ENCODE measurements around the gene PRAMEF17. TPM values are rescaled to one million over a fixed set of nuclear protein-coding genes. Genes with fewer than 3 reads are reported as not detected.
"Not testable (repeated sequence)": the region's sequence is repeated elsewhere in the genome, so short reads cannot be mapped to it uniquely, and the experiment has no call there.

PRAMEF17 gene
- not detected in 2 replicates for total RNA-seq (2014; rRNA removed; shearing (Covaris generic); ENCODE audit: low replicate concordance)

DNA sequence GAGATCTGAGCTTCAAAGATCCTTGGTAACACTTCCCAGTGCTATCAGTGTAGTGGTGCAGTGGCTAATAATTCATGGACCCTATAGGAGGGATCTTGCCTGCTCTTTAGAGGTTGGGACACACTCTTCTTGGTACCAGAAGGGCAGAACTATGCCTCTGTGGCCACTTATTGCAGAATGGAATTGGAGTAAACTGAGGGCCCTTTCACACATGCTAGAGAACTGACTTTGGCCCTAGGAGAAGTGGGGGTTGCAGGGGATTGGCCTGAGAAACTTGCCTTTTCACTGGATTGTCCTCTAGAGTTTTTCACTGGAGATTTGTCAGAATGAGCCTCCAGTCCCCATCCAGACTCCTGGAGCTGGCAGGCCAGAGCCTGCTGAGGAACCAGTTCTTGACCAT is at the start of gene PRAMEF17:
TSS of gene PRAMEF17 (plus strand) at position 301 of the 400 bp plus-strand sequence. CDS start at position 327, 26 bp downstream.
- not testable (repeated sequence) for H3K9ac ChIP-seq (ENCODE audit: low read length); H4K20me1 ChIP-seq (ENCODE audit: insufficient read depth, low read depth, low read length); H3K4me1 ChIP-seq (ENCODE audit: low read length); H3K9me2 ChIP-seq (replicated peaks; ENCODE audit: insufficient read depth, low read length); H3K27ac ChIP-seq (ENCODE audit: low read length); H3K4me3 ChIP-seq (ENCODE audit: low read length); H3K36me3 ChIP-seq (ENCODE audit: insufficient read depth, low read length); H3K79me2 ChIP-seq (ENCODE audit: low read length); H3K4me2 ChIP-seq (ENCODE audit: low read depth, low read length, poor library complexity, severe bottlenecking); H2AFZ ChIP-seq (ENCODE audit: low read length); DNase-seq; H3K9me3 ChIP-seq (ENCODE audit: low read length); H3K27me3 ChIP-seq (ENCODE audit: low read length)

DNA sequence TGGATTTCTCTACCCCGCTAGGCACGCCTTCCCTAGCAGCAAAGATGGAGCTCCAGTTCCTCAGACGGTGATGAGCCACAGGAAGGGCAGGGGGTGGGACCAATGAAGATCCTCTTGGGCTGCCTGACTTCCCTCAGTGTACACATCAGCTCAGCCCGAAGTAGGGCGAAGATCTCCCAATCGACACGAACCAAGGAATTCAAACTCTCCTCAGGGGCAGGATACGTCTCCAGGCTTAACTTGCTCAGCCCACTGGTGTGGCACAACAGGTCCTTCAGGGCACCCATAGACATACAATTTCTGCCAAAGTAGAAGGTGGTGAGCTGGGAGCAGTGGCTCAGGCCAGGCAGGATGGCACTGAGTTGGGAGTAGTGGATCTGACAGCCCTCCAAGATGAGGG is 46.9 kb upstream of the PRAMEF17 start:
- not testable (repeated sequence) for H3K9me3 ChIP-seq (ENCODE audit: low read length); H3K4me1 ChIP-seq (ENCODE audit: low read length); H3K79me2 ChIP-seq (ENCODE audit: low read length); H4K20me1 ChIP-seq (ENCODE audit: insufficient read depth, low read depth, low read length); H3K4me3 ChIP-seq (ENCODE audit: low read length); H3K27ac ChIP-seq (ENCODE audit: low read length); H3K9me2 ChIP-seq (replicated peaks; ENCODE audit: insufficient read depth, low read length); H3K4me2 ChIP-seq (ENCODE audit: low read depth, low read length, poor library complexity, severe bottlenecking); H3K27me3 ChIP-seq (ENCODE audit: low read length); DNase-seq; H3K36me3 ChIP-seq (ENCODE audit: insufficient read depth, low read length); H2AFZ ChIP-seq (ENCODE audit: low read length); H3K9ac ChIP-seq (ENCODE audit: low read length)

- not testable (repeated sequence) for H3K9me2 ChIP-seq (replicated peaks; ENCODE audit: insufficient read depth, low read length); H2AFZ ChIP-seq (ENCODE audit: low read length); H3K4me3 ChIP-seq (ENCODE audit: low read length); H3K79me2 ChIP-seq (ENCODE audit: low read length); H3K27me3 ChIP-seq (ENCODE audit: low read length); H3K36me3 ChIP-seq (ENCODE audit: insufficient read depth, low read length); H3K4me1 ChIP-seq (ENCODE audit: low read length); H4K20me1 ChIP-seq (ENCODE audit: insufficient read depth, low read depth, low read length); H3K9ac ChIP-seq (ENCODE audit: low read length); DNase-seq; H3K4me2 ChIP-seq (ENCODE audit: low read depth, low read length, poor library complexity, severe bottlenecking); H3K27ac ChIP-seq (ENCODE audit: low read length); H3K9me3 ChIP-seq (ENCODE audit: low read length)
Observed at GRCh38 chr1:13347034-13347433, 42.4 kb upstream of the PRAMEF17 start, which contains the start of gene PRAMEF14. PRAMEF14 (minus strand) TSS chr1:13347134; CDS start chr1:13345314, 1,820 bp downstream.

GRCh38 chr1:13353476-13353875 is 36.0 kb upstream of the PRAMEF17 start:
- H3K4me3 ChIP-seq (ENCODE audit: low read length); H3K9me2 ChIP-seq (replicated peaks; ENCODE audit: insufficient read depth, low read length); H2AFZ ChIP-seq (ENCODE audit: low read length); H3K4me1 ChIP-seq (ENCODE audit: low read length); H3K9ac ChIP-seq (ENCODE audit: low read length); H3K27ac ChIP-seq (ENCODE audit: low read length); DNase-seq; H3K79me2 ChIP-seq (ENCODE audit: low read length); H3K9me3 ChIP-seq (ENCODE audit: low read length); H3K4me2 ChIP-seq (ENCODE audit: low read depth, low read length, poor library complexity, severe bottlenecking); H4K20me1 ChIP-seq (ENCODE audit: insufficient read depth, low read depth, low read length); H3K36me3 ChIP-seq (ENCODE audit: insufficient read depth, low read length); H3K27me3 ChIP-seq (ENCODE audit: low read length): not testable (repeated sequence)

- H3K9ac ChIP-seq (ENCODE audit: low read length); H4K20me1 ChIP-seq (ENCODE audit: insufficient read depth, low read depth, low read length); H3K27ac ChIP-seq (ENCODE audit: low read length): not testable (repeated sequence)
Observed at GRCh38 chr1:13354475-13354874, 35.0 kb upstream of the PRAMEF17 start.

DNA sequence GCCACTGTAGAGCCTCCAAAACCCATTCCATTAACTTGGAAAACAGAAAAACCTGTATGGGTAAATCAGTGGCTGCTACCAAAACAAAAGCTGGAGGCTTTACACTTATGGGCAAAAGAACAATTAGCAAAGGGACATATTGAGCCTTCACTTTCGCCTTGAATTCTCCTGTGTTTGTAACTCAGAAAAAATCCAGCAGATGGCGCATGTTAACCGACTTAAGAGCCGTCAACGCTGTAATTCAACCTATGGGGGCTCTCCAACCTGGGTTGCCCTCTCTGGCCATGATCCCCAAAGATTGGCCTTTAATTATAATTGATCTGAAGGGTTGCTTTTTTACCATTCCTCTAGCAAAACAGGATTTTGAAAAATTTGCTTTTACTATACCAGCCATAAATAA is 32.7 kb upstream of the PRAMEF17 start:
- H3K79me2 ChIP-seq (ENCODE audit: low read length); H3K4me1 ChIP-seq (ENCODE audit: low read length); H4K20me1 ChIP-seq (ENCODE audit: insufficient read depth, low read depth, low read length); H2AFZ ChIP-seq (ENCODE audit: low read length); H3K27me3 ChIP-seq (ENCODE audit: low read length); H3K4me2 ChIP-seq (ENCODE audit: low read depth, low read length, poor library complexity, severe bottlenecking); H3K9ac ChIP-seq (ENCODE audit: low read length); H3K9me2 ChIP-seq (replicated peaks; ENCODE audit: insufficient read depth, low read length); H3K4me3 ChIP-seq (ENCODE audit: low read length); H3K27ac ChIP-seq (ENCODE audit: low read length); H3K36me3 ChIP-seq (ENCODE audit: insufficient read depth, low read length); H3K9me3 ChIP-seq (ENCODE audit: low read length): not testable (repeated sequence)
- peak; percentile 91 for DNase-seq

More at GRCh38 chr1:13354475-13354874, 35.0 kb upstream of the PRAMEF17 start:
- not testable (repeated sequence) for H3K9me2 ChIP-seq (replicated peaks; ENCODE audit: insufficient read depth, low read length); H3K4me1 ChIP-seq (ENCODE audit: low read length); H3K4me2 ChIP-seq (ENCODE audit: low read depth, low read length, poor library complexity, severe bottlenecking); H3K4me3 ChIP-seq (ENCODE audit: low read length); H3K79me2 ChIP-seq (ENCODE audit: low read length); H3K36me3 ChIP-seq (ENCODE audit: insufficient read depth, low read length); H3K9me3 ChIP-seq (ENCODE audit: low read length); H3K27me3 ChIP-seq (ENCODE audit: low read length); DNase-seq; H2AFZ ChIP-seq (ENCODE audit: low read length)

DNA sequence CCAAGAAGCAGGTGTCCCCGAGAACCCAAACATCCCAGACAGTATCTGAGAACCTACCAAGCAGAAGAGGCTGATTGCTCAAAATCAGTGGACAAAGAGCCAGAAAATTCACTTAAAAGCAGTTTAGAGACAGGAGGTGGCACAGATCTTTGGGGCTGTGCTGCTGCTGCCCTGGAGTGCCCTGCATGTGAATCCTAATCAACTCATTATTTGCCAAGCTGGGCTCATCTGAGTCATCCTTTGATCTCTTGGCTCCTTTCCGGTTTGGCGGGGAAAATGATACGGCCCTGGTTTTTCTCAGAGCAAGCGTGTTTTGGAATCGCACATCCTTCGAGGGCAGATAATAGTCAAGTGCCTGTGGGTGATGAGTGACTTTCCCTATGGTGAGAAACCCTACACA is 27.1 kb upstream of the PRAMEF17 start:
- not testable (repeated sequence) for H2AFZ ChIP-seq (ENCODE audit: low read length); H3K9ac ChIP-seq (ENCODE audit: low read length); H4K20me1 ChIP-seq (ENCODE audit: insufficient read depth, low read depth, low read length); H3K4me3 ChIP-seq (ENCODE audit: low read length); DNase-seq; H3K9me2 ChIP-seq (replicated peaks; ENCODE audit: insufficient read depth, low read length); H3K4me2 ChIP-seq (ENCODE audit: low read depth, low read length, poor library complexity, severe bottlenecking); H3K27ac ChIP-seq (ENCODE audit: low read length); H3K79me2 ChIP-seq (ENCODE audit: low read length); H3K9me3 ChIP-seq (ENCODE audit: low read length); H3K27me3 ChIP-seq (ENCODE audit: low read length); H3K36me3 ChIP-seq (ENCODE audit: insufficient read depth, low read length); H3K4me1 ChIP-seq (ENCODE audit: low read length)

GRCh38 chr1:13364928-13365327 is 24.5 kb upstream of the PRAMEF17 start:
- not testable (repeated sequence) for H3K4me2 ChIP-seq (ENCODE audit: low read depth, low read length, poor library complexity, severe bottlenecking); H3K4me3 ChIP-seq (ENCODE audit: low read length); H3K9me2 ChIP-seq (replicated peaks; ENCODE audit: insufficient read depth, low read length); DNase-seq; H4K20me1 ChIP-seq (ENCODE audit: insufficient read depth, low read depth, low read length); H3K27me3 ChIP-seq (ENCODE audit: low read length); H3K36me3 ChIP-seq (ENCODE audit: insufficient read depth, low read length); H3K79me2 ChIP-seq (ENCODE audit: low read length); H3K9ac ChIP-seq (ENCODE audit: low read length); H3K4me1 ChIP-seq (ENCODE audit: low read length); H3K9me3 ChIP-seq (ENCODE audit: low read length); H3K27ac ChIP-seq (ENCODE audit: low read length); H2AFZ ChIP-seq (ENCODE audit: low read length)

- DNase-seq = peak; percentile 24
- not testable (repeated sequence) for H3K36me3 ChIP-seq (ENCODE audit: insufficient read depth, low read length); H3K4me1 ChIP-seq (ENCODE audit: low read length); H3K4me3 ChIP-seq (ENCODE audit: low read length); H3K9me2 ChIP-seq (replicated peaks; ENCODE audit: insufficient read depth, low read length); H3K9ac ChIP-seq (ENCODE audit: low read length); H3K4me2 ChIP-seq (ENCODE audit: low read depth, low read length, poor library complexity, severe bottlenecking); H3K79me2 ChIP-seq (ENCODE audit: low read length); H4K20me1 ChIP-seq (ENCODE audit: insufficient read depth, low read depth, low read length); H3K27ac ChIP-seq (ENCODE audit: low read length); H2AFZ ChIP-seq (ENCODE audit: low read length); H3K27me3 ChIP-seq (ENCODE audit: low read length); H3K9me3 ChIP-seq (ENCODE audit: low read length)
Observed at GRCh38 chr1:13366536-13366935, 22.9 kb upstream of the PRAMEF17 start.
